Pancreas (tissue), 10 donors: ENCODE results near the gene TRPM8. TPM values are rescaled to one million over a fixed set of nuclear protein-coding genes. Genes with fewer than 3 reads are reported as not detected.

Experiments
- ATAC-seq, 4 donors: fragments of 200-7000 bp; cut with Tn5 transposase; one replicate each; pipeline versions ENCODE4 v1.8.0 to v1.9.1; 2020; ENCODE audit warnings: mild to moderate bottlenecking in 4 of 4, moderate library complexity in 4 of 4
- DNase-seq, 6 donors: peaks; one replicate each; pipeline ENCODE4 v3.0.0-alpha.2; 2020
- FAIRE-seq: peaks from 2 replicates; lab custom pipeline; 2012; peaks lifted over from hg19 to GRCh38; lab: Jason Lieb, UNC
- H3K27ac ChIP-seq, 4 donors: fragments of 200-600 bp; sonication (generic); 1 replicate in 3 of 4; 2 replicates in 1 of 4; pipeline versions ENCODE4 v1.5.0 to v1.8.0; 2020
- H3K27me3 ChIP-seq, 4 donors: fragments of 200-600 bp; one replicate each; pipeline ENCODE4 v1.8.0; 2021
- H3K36me3 ChIP-seq, 3 donors: fragments of 200-600 bp; sonication (generic) in 1 of 3; one replicate each; pipeline versions ENCODE4 v1.5.0 to v1.8.0; 2020 to 2021
- H3K4me1 ChIP-seq, 3 donors: fragments of 200-600 bp; one replicate each; pipeline ENCODE4 v1.8.0; 2021
- H3K4me3 ChIP-seq, 4 donors: fragments of 200-600 bp; sonication (generic) in 2 of 4; one replicate each; pipeline versions ENCODE4 v1.5.0 to v1.8.0; 2020 to 2021
- H3K9me3 ChIP-seq, 4 donors: fragments of 200-600 bp; one replicate each; pipeline ENCODE4 v1.8.0; 2021
- CTCF ChIP-seq, 4 donors: fragments of 200-600 bp; sonication (generic) in 3 of 4; IDR thresholded peaks; one replicate each; pipeline versions ENCODE4 v1.5.0 to v1.8.0; 2021; ENCODE audit warnings: antibody characterized with exemption in 4 of 4
- WGBS, 2 donors: extraction: QIAGEN DNeasy Blood & Tissue Kit; methylation state at CpG; one replicate each; pipeline ENCODE4 v1.1.7; 2013; 5-methylcytosine and 5-hydroxymethylcytosine counted together
- intact Hi-C, 3 donors: fragments of 100-400 bp; cut with DNase I; formaldehyde crosslinking; loops; one replicate each; pipeline versions ENCODE4 v1.11.1 to v1.14.2; 2022
- polyA plus RNA-seq, 2 donors: library from polyadenylated mRNA; stranded (reverse); fragments of 200-250 nt; gene quantifications; one replicate each; pipeline ENCODE4 v1.2.3, GENCODE V29; 2013
- total RNA-seq, 6 donors: library from RNA; stranded (reverse); fragmentation: NEBNext Ultra II Directional in 4 of 6; extraction: Animal tissue kit (Norgen Biotek cat#: 25700) in 4 of 6; gene quantifications; one replicate each; pipeline versions ENCODE4 v1.2.1 to v1.2.4, GENCODE V29; 2021 to 2023
- donor health status: healthy with polysubstance abuse.
- donor health status: DM: no; HTN: no; CAD: no; lungs with moderate emphysema.
- donor health status: DM: no; HTN: no; CAD: no.
- donor health status: control.
- donor health status: control.
- donor health status: Bipolar disorder and iron deficiency.
- donor health status: DM: yes; HTN: yes; CAD: no.
- donor health status: DM: no; HTN: no; CAD: no.
- donor health status: DM: no; HTN: no; CAD: no.
- donor health status: DM: yes; HTN: yes; CAD: no.

The TRPM8 gene
- total and polyA plus RNA-seq, 8 donors = 0.08 to 1.00 (median 0.23) TPM; not detected in 1

DNA sequence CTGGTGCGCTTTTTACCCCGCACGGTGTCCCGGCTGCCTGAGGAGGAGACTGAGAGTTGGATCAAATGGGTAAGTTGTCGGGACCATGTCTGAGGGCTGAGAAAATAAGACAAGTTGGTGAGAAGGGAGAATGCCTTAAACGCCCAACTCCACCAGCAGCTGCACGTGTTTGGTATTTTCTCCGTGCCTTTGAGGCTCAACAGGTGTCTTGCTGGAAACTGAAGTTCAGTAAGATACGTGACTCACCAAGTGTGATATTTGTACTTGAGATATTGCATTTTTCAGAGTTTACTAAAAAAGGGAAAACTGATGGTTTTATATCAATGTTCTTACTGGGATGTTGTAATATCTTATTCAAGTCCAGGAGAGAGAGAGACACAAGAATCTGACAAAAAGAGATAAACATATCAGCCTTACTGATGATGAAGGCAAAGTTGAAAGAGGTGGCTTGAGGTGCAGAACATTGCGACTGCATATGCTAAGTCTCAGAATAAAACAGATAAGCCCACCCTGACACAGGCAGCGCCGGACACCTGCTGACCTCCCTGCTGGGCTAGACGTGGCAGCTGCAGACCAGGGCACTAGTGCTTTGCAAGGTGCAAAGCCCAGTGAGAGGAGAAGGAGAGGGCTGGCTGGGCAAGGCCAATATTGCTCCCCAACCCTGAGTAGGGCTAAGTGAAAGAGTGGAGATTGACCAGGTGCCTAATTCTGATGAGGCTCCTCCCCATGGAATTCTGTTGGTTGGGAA lies 33.1 kb downstream of the TRPM8 start:
- Histone ChIP-seq H3K4me3 (no peak overlapping the region), H3K27ac (no peak overlapping the region), H3K4me1 (no peaks in the 10 kb centered on the region), H3K27me3 (no peaks in the 10 kb centered on the region), H3K9me3 (no peaks in the 10 kb centered on the region), H3K36me3 (no peaks in the 10 kb centered on the region)
- DNase-seq (no peak), FAIRE-seq (no peak), ATAC-seq (no peak)
- intact Hi-C loops = no loop called here
- 73 to 83% methylated on average over 13 of the region's 13 CpGs for WGBS, 2 donors
- TF ChIP-seq CTCF (IDR thresholded peaks at IDR 0.05) = no peak

GRCh38 chr2:233952335-233952734 lies 35.2 kb downstream of the TRPM8 start:
- Histone ChIP-seq H3K27ac (no peak overlapping the region), H3K4me1 (no peaks in the 10 kb centered on the region), H3K4me3 (no peak overlapping the region), H3K27me3 (no peaks in the 10 kb centered on the region), H3K36me3 (no peaks in the 10 kb centered on the region), H3K9me3 (no peaks in the 10 kb centered on the region)
- whole genome bisulfite sequencing, 2 donors = 48 to 58% methylated on average over 7 of the region's 7 CpGs
- no peak for FAIRE-seq
- ATAC-seq = no peak
- no peak for TF ChIP-seq CTCF (IDR thresholded peaks at IDR 0.05)
- intact Hi-C loops = no loop called here
- no peak for DNase-seq

- FAIRE-seq = no peak
- Histone ChIP-seq H3K4me3 (no peak overlapping the region), H3K27ac (no peak overlapping the region), H3K4me1 (no peaks in the 10 kb centered on the region), H3K9me3 (no peaks in the 10 kb centered on the region), H3K27me3 (no peaks in the 10 kb centered on the region), H3K36me3 (no peaks in the 10 kb centered on the region)
- TF ChIP-seq CTCF (IDR thresholded peaks at IDR 0.05) = no peak
- ATAC-seq = no peak
- WGBS, 2 donors = 31 to 40% methylated on average over 7 of the region's 7 CpGs
- intact Hi-C loops = no loop called here
- DNase-seq = no peak
Measured at GRCh38 chr2:233953087-233953801, 36.1 kb downstream of the TRPM8 start.

GRCh38 chr2:233960203-233960602 lies 43.0 kb downstream of the TRPM8 start:
- TF ChIP-seq CTCF (IDR thresholded peaks at IDR 0.05) = no peak

GRCh38 chr2:233961905-233962304 lies 44.7 kb downstream of the TRPM8 start:
- Histone ChIP-seq H3K4me3 (no peak overlapping the region), H3K27me3 (no peaks in the 10 kb centered on the region), H3K9me3 (no peaks in the 10 kb centered on the region), H3K27ac (no peak overlapping the region), H3K4me1 (no peaks in the 10 kb centered on the region), H3K36me3 (no peaks in the 10 kb centered on the region)
- intact Hi-C loops = no loop called here
- FAIRE-seq = no peak
- 92% methylated on average over 7 of the region's 7 CpGs for WGBS, 2 donors
- no peak for DNase-seq
- no peak for ATAC-seq
- TF ChIP-seq CTCF (IDR thresholded peaks at IDR 0.05) = no peak

More at GRCh38 chr2:233960203-233960602, 43.0 kb downstream of the TRPM8 start:
- Histone ChIP-seq H3K36me3 (no peaks in the 10 kb centered on the region), H3K4me1 (no peaks in the 10 kb centered on the region), H3K27ac (no peak overlapping the region), H3K27me3 (no peaks in the 10 kb centered on the region), H3K9me3 (no peaks in the 10 kb centered on the region), H3K4me3 (no peak overlapping the region)
- no peak for DNase-seq
- 78 to 79% methylated on average over 2 of the region's 2 CpGs for WGBS, 2 donors
- intact Hi-C loops = no loop called here
- no peak for FAIRE-seq
- ATAC-seq = no peak
